RWPE2 (cell line): ENCODE measurements around the gene DHH.

Source experiments
- ATAC-seq: fragments of 200-7000 bp; cut with Tn5 transposase; 3 replicates; pipeline ENCODE4 v1.9.1; 2021; ENCODE audit warnings: low read depth
- DNase-seq: peaks from one replicate; pipeline ENCODE4 v3.0.0-alpha.2; 2020; ENCODE audit warnings: low spot score
- H3K27ac ChIP-seq: fragments of 450-650 bp; 2 replicates; pipeline ENCODE4 v1.5.1; 2017; ENCODE audit warnings: mild to moderate bottlenecking; ENCODE audit not compliant: poor library complexity, severe bottlenecking
- H3K27me3 ChIP-seq: fragments of 250-450 bp; sonication (Bioruptor Pico); 2 replicates; pipeline ENCODE4 v1.5.1; 2021; ENCODE audit warnings: mild to moderate bottlenecking, moderate library complexity; ENCODE audit not compliant: insufficient read depth, poor library complexity, severe bottlenecking
- H3K36me3 ChIP-seq: fragments of 250-450 bp; sonication (Bioruptor Pico); 2 replicates; pipeline ENCODE4 v1.5.1; 2020; ENCODE audit warnings: low read depth, mild to moderate bottlenecking, moderate library complexity
- H3K4me1 ChIP-seq: fragments of 250-450 bp; sonication (Bioruptor Pico); 2 replicates; pipeline ENCODE4 v1.5.1; 2021; ENCODE audit warnings: mild to moderate bottlenecking, moderate library complexity; ENCODE audit not compliant: insufficient read depth, poor library complexity, severe bottlenecking
- H3K4me3 ChIP-seq: fragments of 250-450 bp; sonication (Bioruptor Pico); 2 replicates; pipeline ENCODE4 v1.5.1; 2021; ENCODE audit warnings: mild to moderate bottlenecking, moderate library complexity; ENCODE audit not compliant: severe bottlenecking
- H3K9me3 ChIP-seq: fragments of 250-450 bp; sonication (Bioruptor Pico); 2 replicates; pipeline ENCODE4 v1.5.1; 2021; ENCODE audit warnings: mild to moderate bottlenecking, moderate library complexity; ENCODE audit not compliant: severe bottlenecking
- CTCF ChIP-seq: fragments of 450-650 bp; IDR thresholded peaks from one replicate; pipeline ENCODE4 v1.5.1; 2017; ENCODE audit warnings: mild to moderate bottlenecking, moderate library complexity; ENCODE audit not compliant: poor library complexity, severe bottlenecking

Gene DHH

GRCh38 chr12:49050507-49051372 lies 43.9 kb downstream of the DHH start:
- no peak overlapping the region for H3K4me3 ChIP-seq
- no peak overlapping the region for H3K27ac ChIP-seq
- TF ChIP-seq CTCF: no peak
- H3K4me1 ChIP-seq: no peaks in the 10 kb centered on the region
- ATAC-seq (no peak), DNase-seq (no peak)
- peaks cover 93% of the 10 kb centered on the region for H3K36me3 ChIP-seq
- H3K27me3 ChIP-seq: no peaks in the 10 kb centered on the region
- no peaks in the 10 kb centered on the region for H3K9me3 ChIP-seq

GRCh38 chr12:49049566-49050224 lies 44.9 kb downstream of the DHH start:
- Histone ChIP-seq H3K36me3 (peaks cover 93% of the 10 kb centered on the region), H3K27ac (no peak overlapping the region), H3K4me1 (no peaks in the 10 kb centered on the region), H3K9me3 (no peaks in the 10 kb centered on the region), H3K4me3 (no peak overlapping the region), H3K27me3 (no peaks in the 10 kb centered on the region)
- ATAC-seq (peak; percentile 49; the same call in 1 of the 3 replicates), DNase-seq (no peak)
- TF ChIP-seq CTCF: no peak

GRCh38 chr12:49048953-49049352 lies 45.6 kb downstream of the DHH start:
- no peak overlapping the region for H3K27ac ChIP-seq
- no peak for TF ChIP-seq CTCF
- H3K9me3 ChIP-seq: no peaks in the 10 kb centered on the region
- H3K4me1 ChIP-seq: no peaks in the 10 kb centered on the region
- H3K36me3 ChIP-seq: peaks cover 93% of the 10 kb centered on the region
- ATAC-seq: no peak
- no peak overlapping the region for H3K4me3 ChIP-seq
- DNase-seq: no peak
- H3K27me3 ChIP-seq: no peaks in the 10 kb centered on the region

GRCh38 chr12:49046129-49046895 lies 48.3 kb downstream of the DHH start:
- DNase-seq (no peak), ATAC-seq (no peak)
- Histone ChIP-seq H3K27me3 (no peaks in the 10 kb centered on the region), H3K27ac (no peak overlapping the region), H3K4me3 (no peak overlapping the region), H3K9me3 (no peaks in the 10 kb centered on the region), H3K4me1 (no peaks in the 10 kb centered on the region), H3K36me3 (peaks cover 99% of the 10 kb centered on the region)
- no peak for TF ChIP-seq CTCF
